Measurements from ENCODE around the gene KCNC1. TPM values are rescaled to one million over a fixed set of nuclear protein-coding genes. Genes with fewer than 3 reads are reported as not detected.

The KCNC1 gene
- total RNA-seq, 1 donor from 2014 or later: 0.20 TPM

DNA sequence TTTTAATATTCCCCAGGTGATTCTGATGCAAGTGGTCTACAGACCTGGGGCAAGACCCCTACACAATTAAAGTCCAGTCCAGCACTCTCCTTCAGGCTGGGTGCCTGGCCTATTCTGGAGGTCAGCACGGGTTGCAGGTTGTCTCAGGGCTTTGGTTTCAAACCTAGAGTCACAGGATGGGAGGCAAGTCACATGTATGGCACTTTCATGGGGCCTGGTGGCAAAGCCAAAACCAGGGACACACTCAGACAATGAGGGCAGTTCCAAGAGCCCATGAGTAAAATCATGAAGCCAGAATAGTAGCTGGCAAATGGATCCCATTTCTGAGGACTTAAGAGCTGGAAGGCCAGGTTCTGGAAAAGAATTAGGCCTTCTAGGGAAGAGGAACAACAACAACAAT is 96.6 kb downstream of the KCNC1 start:
- Mint-ChIP-seq H3K4me1 (ENCODE audit: low read depth) (no peaks in the 10 kb centered on the region), H3K4me3 (ENCODE audit: unreplicated experiment) (no peak overlapping the region), H3K9me3 (ENCODE audit: low read depth) (no peaks in the 10 kb centered on the region), H3K27ac (ENCODE audit: unreplicated experiment) (no peak overlapping the region), H3K36me3 (ENCODE audit: low read depth) (no peaks in the 10 kb centered on the region), H3K27me3 (ENCODE audit: low read depth) (no peaks in the 10 kb centered on the region)
- no peak for DNase-seq (ENCODE audit: low spot score)
- no peak for TF ChIP-seq CTCF (IDR thresholded peaks at IDR 0.05)

- H3K4me1 Mint-ChIP-seq (ENCODE audit: low read depth): no peaks in the 10 kb centered on the region
- no peaks in the 10 kb centered on the region for H3K27me3 Mint-ChIP-seq (ENCODE audit: low read depth)
- H3K9me3 Mint-ChIP-seq (ENCODE audit: low read depth): no peaks in the 10 kb centered on the region
- H3K27ac Mint-ChIP-seq (ENCODE audit: unreplicated experiment): no peak overlapping the region
- H3K4me3 Mint-ChIP-seq (ENCODE audit: unreplicated experiment): no peak overlapping the region
- no peak for TF ChIP-seq CTCF (IDR thresholded peaks at IDR 0.05)
- DNase-seq (ENCODE audit: low spot score): no peak
- no peaks in the 10 kb centered on the region for H3K36me3 Mint-ChIP-seq (ENCODE audit: low read depth)
Observed at GRCh38 chr11:17831883-17832282, 97.3 kb downstream of the KCNC1 start.

Other genes with a start within 250 kb of the KCNC1 start
- 0.72 to 0.92 TPM in 2 of 3 replicates, not detected in the other for gene USH1C, start 190.4 kb upstream of the KCNC1 start, total RNA-seq
- 0.08 to 0.82 TPM in 2 of 3 replicates, not detected in the other for gene OTOG, start 187.5 kb upstream of the KCNC1 start, total RNA-seq
- not detected in 3 replicates for gene MYOD1, start 15.2 kb upstream of the KCNC1 start, total RNA-seq

Data from chondrocyte (in vitro differentiated cells).